Smooth muscle cell (in vitro differentiated cells): ENCODE measurements around the gene CDC45. TPM values are rescaled to one million over a fixed set of nuclear protein-coding genes. Genes with fewer than 3 reads are reported as not detected.

Source experiments
- DNase-seq: peaks from one replicate; lab custom pipeline; 2025; ENCODE audit not compliant: unreplicated experiment; lab: John Stamatoyannopoulos, UW
- H2AFZ ChIP-seq: fragments of 200-600 bp; sonication (generic); 2 replicates; pipeline ENCODE4 v1.6.0; 2016; ENCODE audit warnings: antibody characterized with exemption, low read depth, mild to moderate bottlenecking
- H3F3A ChIP-seq: fragments of 200-600 bp; sonication (generic); 2 replicates; pipeline ENCODE4 v1.6.0; 2017; ENCODE audit warnings: antibody characterized with exemption, low read depth
- H3K27ac ChIP-seq: fragments of 200-600 bp; sonication (generic); 2 replicates; pipeline ENCODE4 v1.5.1; 2016; ENCODE audit warnings: low read depth, mild to moderate bottlenecking
- H3K27me3 ChIP-seq: fragments of 200-600 bp; sonication (generic); 2 replicates; pipeline ENCODE4 v1.6.1; 2016; ENCODE audit warnings: low read depth, mild to moderate bottlenecking
- H3K36me3 ChIP-seq: fragments of 200-600 bp; sonication (generic); 2 replicates; pipeline ENCODE4 v1.5.1; 2016; ENCODE audit warnings: low read depth
- H3K4me1 ChIP-seq: fragments of 200-600 bp; sonication (generic); 2 replicates; pipeline ENCODE4 v1.5.1; 2016; ENCODE audit warnings: low read depth
- H3K4me2 ChIP-seq: fragments of 200-600 bp; sonication (generic); 2 replicates; pipeline ENCODE4 v1.6.0; 2016; ENCODE audit warnings: mild to moderate bottlenecking
- H3K4me3 ChIP-seq: fragments of 200-600 bp; sonication (generic); 2 replicates; pipeline ENCODE4 v1.5.1; 2016; ENCODE audit warnings: mild to moderate bottlenecking
- H3K79me2 ChIP-seq: fragments of 200-600 bp; sonication (generic); 2 replicates; pipeline ENCODE4 v1.6.0; 2016; ENCODE audit warnings: low read depth, mild to moderate bottlenecking
- H3K9ac ChIP-seq: fragments of 200-600 bp; sonication (generic); 2 replicates; pipeline ENCODE4 v1.6.0; 2016; ENCODE audit warnings: low read depth
- H3K9me3 ChIP-seq: fragments of 200-600 bp; sonication (generic); replicated peaks from 2 replicates; pipeline ENCODE4 v1.5.1; 2016; ENCODE audit warnings: low read depth
- H4K20me1 ChIP-seq: fragments of 200-600 bp; sonication (generic); 2 replicates; pipeline ENCODE4 v1.6.0; 2016; ENCODE audit warnings: low read depth
- WGBS: methylation state at CpG from one replicate; pipeline ENCODE4 v1.1.7; 2016; ENCODE audit warnings: low lambda C conversion rate; 5-methylcytosine and 5-hydroxymethylcytosine counted together
- polyA plus RNA-seq: library from polyadenylated mRNA; unstranded; fragments of >200 nt; fragmentation: Nextera tagmentation; extraction: Ambion mirVana; gene quantifications from 2 replicates; pipeline ENCODE4 v1.2.1, GENCODE V29; 2016
- total RNA-seq: library from RNA; depleted of rRNA; stranded (reverse); fragments of >200 nt; gene quantifications from 2 replicates; pipeline ENCODE4 v1.2.3, GENCODE V29; 2014
- TF ChIP-seq, protein P1 (sequence below): fragments of 200-600 bp; sonication (generic); IDR thresholded peaks from 2 replicates; pipeline ENCODE4 v1.5.1; 2017; ENCODE audit warnings: borderline replicate concordance, mild to moderate bottlenecking, antibody characterized with exemption; ENCODE audit not compliant: insufficient read depth, poor library complexity, severe bottlenecking

CDC45 gene
- total and polyA plus RNA-seq, 2 experiments from 2014 or later = 9.3 to 13.7 TPM

DNA sequence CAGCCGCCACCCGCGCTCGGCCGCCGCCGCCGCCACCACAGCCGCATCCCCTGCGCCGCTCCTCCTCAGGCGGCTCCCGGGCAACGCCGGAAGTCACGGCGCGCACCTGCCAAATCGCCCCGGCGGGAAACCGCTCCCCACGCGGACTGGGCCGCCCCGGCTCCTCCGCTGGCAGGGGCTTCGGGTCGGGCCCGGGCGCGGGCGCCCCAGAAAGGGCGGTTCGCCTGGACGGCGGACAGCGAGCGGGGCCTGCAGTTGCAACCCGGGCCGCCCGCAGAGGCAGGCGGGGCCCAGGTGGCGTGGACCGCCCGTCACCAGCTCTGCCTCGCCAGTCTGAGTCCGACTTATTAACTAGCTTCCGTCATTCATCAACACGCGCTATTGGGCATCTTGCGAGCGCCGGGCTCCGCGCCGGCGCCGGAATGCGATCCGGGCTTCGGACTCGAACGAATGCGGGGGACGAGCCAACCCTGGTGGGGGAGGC, 48.0 kb upstream of the CDC45 start, which contains the start of gene HIRA:
Gene HIRA, minus strand, starts transcription at position 85 of the 484 bp plus-strand sequence. CDS start 257 bp downstream, outside the sequence.
- Histone ChIP-seq H3K4me2 (peak within 1 kb of the TSS; percentile 99), H3K36me3 (no peaks in the 10 kb centered on the region), H3K9ac (peak within 1 kb of the TSS; percentile 88), H3K4me3 (peak within 1 kb of the TSS; percentile 84), H3K27ac (peak within 1 kb of the TSS; percentile 92), H4K20me1 (peaks cover 26% of the 10 kb centered on the region), H3F3A (peaks cover 4% of the 10 kb centered on the region), H3K9me3 (no peaks in the 10 kb centered on the region), H2AFZ (peak within 1 kb of the TSS; percentile 93), H3K79me2 (peaks cover 58% of the 10 kb centered on the region), H3K27me3 (no peaks in the 10 kb centered on the region), H3K4me1 (peaks cover 11% of the 10 kb centered on the region)
- under 1% methylated on average over 49 of the region's 66 CpGs for WGBS
- TF ChIP-seq, protein P1, sequence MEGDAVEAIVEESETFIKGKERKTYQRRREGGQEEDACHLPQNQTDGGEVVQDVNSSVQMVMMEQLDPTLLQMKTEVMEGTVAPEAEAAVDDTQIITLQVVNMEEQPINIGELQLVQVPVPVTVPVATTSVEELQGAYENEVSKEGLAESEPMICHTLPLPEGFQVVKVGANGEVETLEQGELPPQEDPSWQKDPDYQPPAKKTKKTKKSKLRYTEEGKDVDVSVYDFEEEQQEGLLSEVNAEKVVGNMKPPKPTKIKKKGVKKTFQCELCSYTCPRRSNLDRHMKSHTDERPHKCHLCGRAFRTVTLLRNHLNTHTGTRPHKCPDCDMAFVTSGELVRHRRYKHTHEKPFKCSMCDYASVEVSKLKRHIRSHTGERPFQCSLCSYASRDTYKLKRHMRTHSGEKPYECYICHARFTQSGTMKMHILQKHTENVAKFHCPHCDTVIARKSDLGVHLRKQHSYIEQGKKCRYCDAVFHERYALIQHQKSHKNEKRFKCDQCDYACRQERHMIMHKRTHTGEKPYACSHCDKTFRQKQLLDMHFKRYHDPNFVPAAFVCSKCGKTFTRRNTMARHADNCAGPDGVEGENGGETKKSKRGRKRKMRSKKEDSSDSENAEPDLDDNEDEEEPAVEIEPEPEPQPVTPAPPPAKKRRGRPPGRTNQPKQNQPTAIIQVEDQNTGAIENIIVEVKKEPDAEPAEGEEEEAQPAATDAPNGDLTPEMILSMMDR = no peak
- peak; percentile 84 for DNase-seq

DNA sequence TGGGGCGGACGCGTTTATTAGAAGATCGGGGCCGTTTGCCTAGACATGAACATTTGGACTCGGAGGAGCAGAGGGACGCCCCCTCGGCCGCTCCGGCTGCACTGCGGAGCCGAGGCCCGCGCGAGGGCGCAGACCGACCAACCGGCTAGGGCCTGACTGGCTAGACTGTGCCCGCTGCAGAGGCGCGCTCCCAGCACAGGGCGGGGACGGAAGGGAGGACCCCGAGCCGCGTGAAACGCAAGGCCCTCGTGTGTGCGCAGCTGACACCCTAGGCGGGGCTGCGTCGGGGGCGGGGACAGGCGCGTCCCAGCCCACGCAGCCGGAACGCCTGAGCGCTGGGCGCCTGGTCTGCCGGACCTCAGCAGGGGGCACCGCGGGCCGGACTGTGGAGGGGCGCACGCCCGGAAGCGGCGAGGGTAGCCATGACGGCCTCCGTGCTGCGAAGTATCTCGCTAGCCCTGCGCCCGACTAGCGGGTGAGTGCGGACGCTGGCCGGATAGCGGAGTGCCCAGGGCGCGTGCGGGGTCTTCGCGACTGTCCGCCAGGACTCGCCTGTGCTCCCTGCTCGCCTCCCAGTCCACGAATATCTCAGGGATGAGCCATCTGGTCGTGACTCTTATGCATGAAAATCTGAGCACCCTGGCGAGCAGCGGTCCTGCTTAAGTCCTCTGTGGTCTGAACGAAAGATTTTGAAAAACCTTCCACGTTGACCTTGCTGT, 47.4 kb upstream of the CDC45 start, which contains the start of gene MRPL40:
Gene MRPL40, plus strand, starts transcription at position 413 of the 719 bp plus-strand sequence. Its CDS starts 10 bp downstream, at position 423.
- TF ChIP-seq, protein P1 = no peak
- peak; percentile 84 for DNase-seq
- Histone ChIP-seq H3K9ac (peak within 1 kb of the TSS; percentile 88), H4K20me1 (peaks cover 20% of the 10 kb centered on the region), H3K79me2 (peaks cover 52% of the 10 kb centered on the region), H3F3A (peaks cover 4% of the 10 kb centered on the region), H3K4me3 (peak within 1 kb of the TSS; percentile 84), H3K36me3 (no peaks in the 10 kb centered on the region), H2AFZ (peak within 1 kb of the TSS; percentile 93), H3K27me3 (no peaks in the 10 kb centered on the region), H3K4me2 (peak within 1 kb of the TSS; percentile 99), H3K27ac (peak within 1 kb of the TSS; percentile 92), H3K9me3 (no peaks in the 10 kb centered on the region), H3K4me1 (peaks cover 11% of the 10 kb centered on the region)
- WGBS = 1% methylated on average over 61 of the region's 74 CpGs

DNA sequence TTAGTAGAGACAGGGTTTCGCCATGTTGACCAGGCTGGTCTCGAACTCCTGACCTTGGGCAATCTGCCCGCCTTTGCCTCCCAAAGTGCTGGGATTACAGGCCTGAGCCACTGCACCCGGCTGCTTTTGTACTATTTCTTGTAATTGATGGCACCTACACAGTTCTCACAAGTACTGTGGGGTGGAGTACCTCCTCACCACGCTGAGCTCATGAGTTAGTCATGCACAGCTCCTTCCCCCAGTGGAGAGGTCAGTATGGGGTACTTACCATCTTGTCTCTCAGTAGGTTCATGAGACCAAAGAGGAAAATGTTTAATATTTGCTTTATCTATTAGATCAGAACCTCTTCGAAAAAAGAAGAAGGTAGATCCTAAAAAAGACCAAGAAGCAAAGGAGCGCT, 45.3 kb upstream of the CDC45 start:
- Histone ChIP-seq H3K9ac (no peak overlapping the region), H3K79me2 (peaks cover 31% of the 10 kb centered on the region), H3K4me3 (no peak overlapping the region), H4K20me1 (peaks cover 1% of the 10 kb centered on the region), H3K36me3 (no peaks in the 10 kb centered on the region), H2AFZ (no peak overlapping the region), H3F3A (peaks cover 4% of the 10 kb centered on the region), H3K27me3 (no peaks in the 10 kb centered on the region), H3K4me1 (peaks cover 11% of the 10 kb centered on the region), H3K4me2 (no peak overlapping the region), H3K27ac (no peak overlapping the region), H3K9me3 (no peaks in the 10 kb centered on the region)
- no peak for DNase-seq
- WGBS = 98% methylated on average over 7 of the region's 7 CpGs
- TF ChIP-seq, protein P1 = no peak
